Chondrocyte (in vitro differentiated cells): Measurements from ENCODE around the gene C5orf46. TPM values are rescaled to one million over a fixed set of nuclear protein-coding genes. Genes with fewer than 3 reads are reported as not detected.

Source experiments
- DNase-seq: peaks from one replicate; pipeline ENCODE4 v3.0.0; 2021; ENCODE audit warnings: mixed read lengths, low spot score
- H3K27ac Mint-ChIP-seq: one replicate; pipeline ENCODE4 v1.8.0; 2021; ENCODE audit warnings: mild to moderate bottlenecking, moderate library complexity, mixed read lengths; ENCODE audit not compliant: unreplicated experiment
- H3K27me3 Mint-ChIP-seq: 2 replicates; pipeline ENCODE4 v1.8.0; 2021; ENCODE audit warnings: low read depth, mixed read lengths
- H3K36me3 Mint-ChIP-seq: 2 replicates; pipeline ENCODE4 v1.8.0; 2021; ENCODE audit warnings: low read depth, mixed read lengths
- H3K4me1 Mint-ChIP-seq: 2 replicates; pipeline ENCODE4 v1.8.0; 2021; ENCODE audit warnings: low read depth, mild to moderate bottlenecking, mixed read lengths
- H3K4me3 Mint-ChIP-seq: one replicate; pipeline ENCODE4 v1.8.0; 2021; ENCODE audit warnings: mild to moderate bottlenecking, moderate library complexity, mixed read lengths; ENCODE audit not compliant: unreplicated experiment
- H3K9me3 Mint-ChIP-seq: 2 replicates; pipeline ENCODE4 v1.8.0; 2021; ENCODE audit warnings: low read depth, mixed read lengths
- total RNA-seq: library from RNA; stranded (reverse); gene quantifications from 3 replicates; pipeline ENCODE4 v1.2.1, GENCODE V29; 2021
- TF ChIP-seq, protein P1 (sequence below): fragments of 200-600 bp; sonication (generic); IDR thresholded peaks from 2 replicates; pipeline ENCODE4 v1.5.0; 2021; ENCODE audit warnings: antibody characterized with exemption, mild to moderate bottlenecking, moderate library complexity

C5orf46 gene
- total RNA-seq, 1 donor from 2014 or later: 7.8 TPM

DNA sequence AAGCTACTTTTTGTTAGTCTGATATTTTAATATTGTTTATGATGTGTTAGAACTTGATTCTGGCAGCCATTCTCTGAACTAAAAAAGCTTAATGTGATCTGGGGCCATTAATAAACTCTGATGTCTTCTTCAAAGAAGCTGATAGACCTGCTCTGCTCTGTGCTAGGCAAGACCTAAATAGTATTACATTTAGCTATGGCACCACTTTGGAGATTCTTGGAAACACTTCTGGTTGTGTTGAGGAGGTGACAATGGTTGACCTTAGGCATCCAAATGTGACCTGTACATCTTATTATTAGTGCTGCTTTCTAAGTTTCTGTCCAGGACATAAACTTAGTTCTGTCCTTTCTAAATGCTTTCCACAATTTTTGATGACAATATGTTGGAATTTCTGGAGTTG is 49.5 kb downstream of the C5orf46 start:
- Mint-ChIP-seq H3K4me3 (no peak overlapping the region), H3K27me3 (peaks cover 39% of the 10 kb centered on the region), H3K4me1 (peaks cover 3% of the 10 kb centered on the region), H3K9me3 (no peaks in the 10 kb centered on the region), H3K27ac (no peak overlapping the region), H3K36me3 (no peaks in the 10 kb centered on the region)
- TF ChIP-seq, protein P1, sequence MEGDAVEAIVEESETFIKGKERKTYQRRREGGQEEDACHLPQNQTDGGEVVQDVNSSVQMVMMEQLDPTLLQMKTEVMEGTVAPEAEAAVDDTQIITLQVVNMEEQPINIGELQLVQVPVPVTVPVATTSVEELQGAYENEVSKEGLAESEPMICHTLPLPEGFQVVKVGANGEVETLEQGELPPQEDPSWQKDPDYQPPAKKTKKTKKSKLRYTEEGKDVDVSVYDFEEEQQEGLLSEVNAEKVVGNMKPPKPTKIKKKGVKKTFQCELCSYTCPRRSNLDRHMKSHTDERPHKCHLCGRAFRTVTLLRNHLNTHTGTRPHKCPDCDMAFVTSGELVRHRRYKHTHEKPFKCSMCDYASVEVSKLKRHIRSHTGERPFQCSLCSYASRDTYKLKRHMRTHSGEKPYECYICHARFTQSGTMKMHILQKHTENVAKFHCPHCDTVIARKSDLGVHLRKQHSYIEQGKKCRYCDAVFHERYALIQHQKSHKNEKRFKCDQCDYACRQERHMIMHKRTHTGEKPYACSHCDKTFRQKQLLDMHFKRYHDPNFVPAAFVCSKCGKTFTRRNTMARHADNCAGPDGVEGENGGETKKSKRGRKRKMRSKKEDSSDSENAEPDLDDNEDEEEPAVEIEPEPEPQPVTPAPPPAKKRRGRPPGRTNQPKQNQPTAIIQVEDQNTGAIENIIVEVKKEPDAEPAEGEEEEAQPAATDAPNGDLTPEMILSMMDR: no peak
- no peak for DNase-seq

GRCh38 chr5:147855774-147856069 is 50.6 kb downstream of the C5orf46 start:
- no peak overlapping the region for H3K27ac Mint-ChIP-seq
- H3K36me3 Mint-ChIP-seq: no peaks in the 10 kb centered on the region
- no peak overlapping the region for H3K4me3 Mint-ChIP-seq
- TF ChIP-seq, protein P1: no peak
- peaks cover 47% of the 10 kb centered on the region for H3K27me3 Mint-ChIP-seq
- no peaks in the 10 kb centered on the region for H3K9me3 Mint-ChIP-seq
- no peak for DNase-seq
- H3K4me1 Mint-ChIP-seq: peaks cover 3% of the 10 kb centered on the region

- DNase-seq: no peak
- Mint-ChIP-seq H3K4me3 (no peak overlapping the region), H3K9me3 (no peaks in the 10 kb centered on the region), H3K27me3 (peaks cover 49% of the 10 kb centered on the region), H3K4me1 (peaks cover 3% of the 10 kb centered on the region), H3K36me3 (no peaks in the 10 kb centered on the region), H3K27ac (no peak overlapping the region)
- TF ChIP-seq, protein P1: no peak
These were observed 51.2 kb downstream of the C5orf46 start for GRCh38 chr5:147854894-147855773.

GRCh38 chr5:147854331-147854730 is 52.0 kb downstream of the C5orf46 start:
- no peak overlapping the region for H3K4me3 Mint-ChIP-seq
- TF ChIP-seq, protein P1: no peak
- peaks cover 52% of the 10 kb centered on the region for H3K27me3 Mint-ChIP-seq
- DNase-seq: no peak
- H3K9me3 Mint-ChIP-seq: no peaks in the 10 kb centered on the region
- H3K36me3 Mint-ChIP-seq: no peaks in the 10 kb centered on the region
- no peak overlapping the region for H3K27ac Mint-ChIP-seq
- peaks cover 3% of the 10 kb centered on the region for H3K4me1 Mint-ChIP-seq

GRCh38 chr5:147853372-147853987 is 52.9 kb downstream of the C5orf46 start:
- Mint-ChIP-seq H3K27ac (no peak overlapping the region), H3K9me3 (no peaks in the 10 kb centered on the region), H3K27me3 (peaks cover 54% of the 10 kb centered on the region), H3K4me3 (no peak overlapping the region), H3K36me3 (no peaks in the 10 kb centered on the region), H3K4me1 (peaks cover 3% of the 10 kb centered on the region)
- TF ChIP-seq, protein P1: no peak
- no peak for DNase-seq
